HepG2 (cell line): Measurements from ENCODE around the gene SETD3. TPM values are rescaled to one million over a fixed set of nuclear protein-coding genes. Genes with fewer than 3 reads are reported as not detected.

Source experiments
- HES4 ChIP-seq: sonication (generic); formaldehyde crosslinking; IDR thresholded peaks from 2 replicates; pipeline ENCODE4 v1.9.0; 2021; ENCODE audit warnings: mild to moderate bottlenecking, missing genetic modification reagents, borderline replicate concordance
- JARID2 ChIP-seq: sonication (generic); formaldehyde crosslinking; IDR thresholded peaks from 2 replicates; pipeline ENCODE4 v1.8.1; 2023; ENCODE audit warnings: missing genetic modification reagents, inconsistent platforms; ENCODE audit not compliant: insufficient replicate concordance
- TOPORS ChIP-seq: sonication (generic); formaldehyde crosslinking; IDR thresholded peaks from 2 replicates; pipeline ENCODE4 v1.8.0; 2023; ENCODE audit warnings: mild to moderate bottlenecking, missing genetic modification reagents
- polyA plus RNA-seq, 8 experiments: library from polyadenylated mRNA; depleted of rRNA in 3 of 8; stranded (reverse) in 7 of 8; unstranded in 1 of 8; fragments of >200 nt; fragmentation: Illumina TruSeq in 4 of 8; extraction: Trizol in 4 of 8; gene quantifications; 2 replicates each; pipeline versions ENCODE4 v1.2.1 to v1.2.3, GENCODE V29; 2011 to 2016; ENCODE audit warnings: low read depth in 4 of 8, missing spikeins in 1 of 8, mixed read lengths in 1 of 8; ENCODE audit not compliant: insufficient read depth in 1 of 8
- total RNA-seq, 5 experiments: library from RNA; depleted of rRNA; stranded (reverse); fragments of >200 nt; fragmentation: Illumina TruSeq; extraction: Trizol; gene quantifications; 2 replicates each; pipeline ENCODE4 v1.2.3, GENCODE V29; 2016; ENCODE audit warnings: low read depth in 1 of 5
- TF ChIP-seq, protein P1 (sequence below): sonication (generic); formaldehyde crosslinking; IDR thresholded peaks from 2 replicates; pipeline ENCODE4 v1.5.0; 2020; ENCODE audit warnings: mild to moderate bottlenecking, missing genetic modification reagents
- TF ChIP-seq, protein P2 (sequence below): sonication (generic); formaldehyde crosslinking; IDR thresholded peaks from 2 replicates; pipeline ENCODE4 v1.5.1; 2020; ENCODE audit warnings: mild to moderate bottlenecking, missing genetic modification reagents, moderate library complexity

Gene SETD3
- total and polyA plus RNA-seq, 2 of the 13 experiments (the other 11 are each of a cell fraction or from before 2014, with no cell fraction given), result 30.3 to 67.1 TPM

DNA sequence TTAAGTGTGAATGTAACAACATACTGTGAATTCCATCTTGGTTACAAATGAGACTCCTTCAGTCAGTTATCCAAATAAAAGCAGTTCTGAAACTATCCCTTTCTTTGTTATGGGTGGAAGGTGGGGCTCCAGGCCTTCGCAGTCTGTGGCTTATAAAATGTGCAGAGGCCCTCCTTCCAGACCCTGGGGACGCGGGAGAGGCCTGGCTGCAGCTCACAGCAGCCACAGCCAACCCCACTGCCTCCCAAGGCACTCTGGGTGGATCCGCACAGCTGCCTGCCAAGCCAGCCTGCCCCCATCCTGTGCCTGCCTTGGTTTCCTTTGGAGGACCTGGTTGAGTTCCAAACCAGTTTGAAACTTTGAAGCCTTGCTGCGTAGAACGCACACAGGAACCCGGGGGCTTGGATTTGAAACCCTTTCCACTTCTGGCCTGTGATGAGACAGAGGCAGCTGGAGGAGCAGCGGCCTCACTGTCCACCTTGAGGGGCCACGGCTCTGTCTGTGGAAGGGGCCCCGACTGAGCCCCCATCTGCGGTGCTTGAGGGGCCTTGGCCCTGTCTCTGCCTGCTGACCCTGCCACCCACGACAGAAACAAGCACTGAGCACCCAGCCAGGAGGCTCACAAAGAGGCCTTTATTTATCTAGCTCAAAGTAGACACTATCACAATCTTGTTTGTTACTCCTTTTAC, 30.9 kb upstream of the SETD3 start (continued):
- TF ChIP-seq, protein P1, sequence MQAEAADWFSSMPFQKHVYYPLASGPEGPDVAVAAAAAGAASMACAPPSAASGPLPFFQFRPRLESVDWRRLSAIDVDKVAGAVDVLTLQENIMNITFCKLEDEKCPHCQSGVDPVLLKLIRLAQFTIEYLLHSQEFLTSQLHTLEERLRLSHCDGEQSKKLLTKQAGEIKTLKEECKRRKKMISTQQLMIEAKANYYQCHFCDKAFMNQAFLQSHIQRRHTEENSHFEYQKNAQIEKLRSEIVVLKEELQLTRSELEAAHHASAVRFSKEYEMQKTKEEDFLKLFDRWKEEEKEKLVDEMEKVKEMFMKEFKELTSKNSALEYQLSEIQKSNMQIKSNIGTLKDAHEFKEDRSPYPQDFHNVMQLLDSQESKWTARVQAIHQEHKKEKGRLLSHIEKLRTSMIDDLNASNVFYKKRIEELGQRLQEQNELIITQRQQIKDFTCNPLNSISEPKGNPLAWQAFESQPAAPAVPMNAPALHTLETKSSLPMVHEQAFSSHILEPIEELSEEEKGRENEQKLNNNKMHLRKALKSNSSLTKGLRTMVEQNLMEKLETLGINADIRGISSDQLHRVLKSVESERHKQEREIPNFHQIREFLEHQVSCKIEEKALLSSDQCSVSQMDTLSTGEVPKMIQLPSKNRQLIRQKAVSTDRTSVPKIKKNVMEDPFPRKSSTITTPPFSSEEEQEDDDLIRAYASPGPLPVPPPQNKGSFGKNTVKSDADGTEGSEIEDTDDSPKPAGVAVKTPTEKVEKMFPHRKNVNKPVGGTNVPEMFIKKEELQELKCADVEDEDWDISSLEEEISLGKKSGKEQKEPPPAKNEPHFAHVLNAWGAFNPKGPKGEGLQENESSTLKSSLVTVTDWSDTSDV, result no peak
- no peak for TF ChIP-seq TOPORS (CRISPR knock-in tag)
- TF ChIP-seq HES4 (CRISPR knock-in tag), result no peak
- TF ChIP-seq, protein P2, sequence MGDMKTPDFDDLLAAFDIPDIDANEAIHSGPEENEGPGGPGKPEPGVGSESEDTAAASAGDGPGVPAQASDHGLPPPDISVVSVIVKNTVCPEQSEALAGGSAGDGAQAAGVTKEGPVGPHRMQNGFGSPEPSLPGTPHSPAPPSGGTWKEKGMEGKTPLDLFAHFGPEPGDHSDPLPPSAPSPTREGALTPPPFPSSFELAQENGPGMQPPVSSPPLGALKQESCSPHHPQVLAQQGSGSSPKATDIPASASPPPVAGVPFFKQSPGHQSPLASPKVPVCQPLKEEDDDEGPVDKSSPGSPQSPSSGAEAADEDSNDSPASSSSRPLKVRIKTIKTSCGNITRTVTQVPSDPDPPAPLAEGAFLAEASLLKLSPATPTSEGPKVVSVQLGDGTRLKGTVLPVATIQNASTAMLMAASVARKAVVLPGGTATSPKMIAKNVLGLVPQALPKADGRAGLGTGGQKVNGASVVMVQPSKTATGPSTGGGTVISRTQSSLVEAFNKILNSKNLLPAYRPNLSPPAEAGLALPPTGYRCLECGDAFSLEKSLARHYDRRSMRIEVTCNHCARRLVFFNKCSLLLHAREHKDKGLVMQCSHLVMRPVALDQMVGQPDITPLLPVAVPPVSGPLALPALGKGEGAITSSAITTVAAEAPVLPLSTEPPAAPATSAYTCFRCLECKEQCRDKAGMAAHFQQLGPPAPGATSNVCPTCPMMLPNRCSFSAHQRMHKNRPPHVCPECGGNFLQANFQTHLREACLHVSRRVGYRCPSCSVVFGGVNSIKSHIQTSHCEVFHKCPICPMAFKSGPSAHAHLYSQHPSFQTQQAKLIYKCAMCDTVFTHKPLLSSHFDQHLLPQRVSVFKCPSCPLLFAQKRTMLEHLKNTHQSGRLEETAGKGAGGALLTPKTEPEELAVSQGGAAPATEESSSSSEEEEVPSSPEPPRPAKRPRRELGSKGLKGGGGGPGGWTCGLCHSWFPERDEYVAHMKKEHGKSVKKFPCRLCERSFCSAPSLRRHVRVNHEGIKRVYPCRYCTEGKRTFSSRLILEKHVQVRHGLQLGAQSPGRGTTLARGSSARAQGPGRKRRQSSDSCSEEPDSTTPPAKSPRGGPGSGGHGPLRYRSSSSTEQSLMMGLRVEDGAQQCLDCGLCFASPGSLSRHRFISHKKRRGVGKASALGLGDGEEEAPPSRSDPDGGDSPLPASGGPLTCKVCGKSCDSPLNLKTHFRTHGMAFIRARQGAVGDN (CRISPR knock-in tag), result 0 out of 2 replicates have a peak, but pooled peaks have one; percentile 17
- no peak for TF ChIP-seq JARID2 (CRISPR knock-in tag)
- TF ChIP-seq, all 625 proteins: peak for 5
